Trophoblast cell (in vitro differentiated cells and primary cell): ENCODE results near the gene MRPS34.

Source experiments
- DNase-seq, 2 donors: peaks; one replicate each; pipeline ENCODE4 v3.0.0-alpha.2; 2016
- H2AFZ ChIP-seq: 2 replicates; pipeline ENCODE4 v1.6.1; 2013; ENCODE audit warnings: low read length, moderate library complexity, mild to moderate bottlenecking; ENCODE audit not compliant: insufficient read depth, poor library complexity
- H2AK5ac ChIP-seq: 2 replicates; pipeline ENCODE4 v1.6.1; 2013; ENCODE audit warnings: mild to moderate bottlenecking, low read length
- H2BK120ac ChIP-seq: 2 replicates; pipeline ENCODE4 v1.6.1; 2013; ENCODE audit warnings: low read length, mild to moderate bottlenecking, moderate library complexity; ENCODE audit not compliant: insufficient read depth, poor library complexity
- H2BK12ac ChIP-seq: 2 replicates; pipeline ENCODE4 v1.6.1; 2013; ENCODE audit warnings: mild to moderate bottlenecking, low read length, moderate library complexity
- H2BK5ac ChIP-seq: 2 replicates; pipeline ENCODE4 v1.6.1; 2013; ENCODE audit warnings: low read length, low read depth, moderate library complexity, mild to moderate bottlenecking; ENCODE audit not compliant: poor library complexity
- H3K14ac ChIP-seq: 2 replicates; pipeline ENCODE4 v1.6.1; 2013; ENCODE audit warnings: mild to moderate bottlenecking, low read length
- H3K18ac ChIP-seq: 2 replicates; pipeline ENCODE4 v1.6.1; 2013; ENCODE audit warnings: mild to moderate bottlenecking, low read length
- H3K23ac ChIP-seq: 2 replicates; pipeline ENCODE4 v1.6.1; 2013; ENCODE audit warnings: low read length
- H3K27ac ChIP-seq: 2 replicates; pipeline ENCODE4 v1.5.1; 2013; ENCODE audit warnings: low read depth, mild to moderate bottlenecking, inconsistent platforms, low read length, moderate library complexity
- H3K27me3 ChIP-seq: 2 replicates; pipeline ENCODE4 v1.6.1; 2013; ENCODE audit warnings: inconsistent platforms, mild to moderate bottlenecking, low read length, moderate library complexity; ENCODE audit not compliant: insufficient read depth
- H3K36me3 ChIP-seq, 2 experiments: 1 replicate in 1 of 2; 2 replicates in 1 of 2; pipeline ENCODE4 v1.6.1; 2013; ENCODE audit warnings: low read length in 2 of 2, mild to moderate bottlenecking in 2 of 2, moderate library complexity in 1 of 2; ENCODE audit not compliant: insufficient read depth in 2 of 2, control insufficient read depth in 1 of 2
- H3K4ac ChIP-seq: 2 replicates; pipeline ENCODE4 v1.6.1; 2013; ENCODE audit warnings: low read depth, mild to moderate bottlenecking, low read length, moderate library complexity
- H3K4me1 ChIP-seq, 2 experiments: 1 replicate in 1 of 2; 2 replicates in 1 of 2; pipeline ENCODE4 v1.6.1; 2013; ENCODE audit warnings: low read length in 2 of 2, mild to moderate bottlenecking in 2 of 2, moderate library complexity in 1 of 2; ENCODE audit not compliant: insufficient read depth in 2 of 2, control insufficient read depth in 1 of 2
- H3K4me2 ChIP-seq: 2 replicates; pipeline ENCODE4 v1.6.1; 2013; ENCODE audit warnings: inconsistent platforms, mild to moderate bottlenecking, low read length, moderate library complexity
- H3K4me3 ChIP-seq: 2 replicates; pipeline ENCODE4 v1.5.1; 2013; ENCODE audit warnings: mild to moderate bottlenecking, low read depth, low read length, inconsistent platforms
- H3K79me1 ChIP-seq: one replicate; pipeline ENCODE4 v1.6.1; 2013; ENCODE audit warnings: low read length
- H3K79me2 ChIP-seq: 2 replicates; pipeline ENCODE4 v1.6.1; 2013; ENCODE audit warnings: low read length, mild to moderate bottlenecking; ENCODE audit not compliant: control insufficient read depth, insufficient read depth, poor library complexity
- H3K9ac ChIP-seq: 2 replicates; pipeline ENCODE4 v1.6.1; 2013; ENCODE audit warnings: mild to moderate bottlenecking, low read length
- H3K9me3 ChIP-seq: 2 replicates; pipeline ENCODE4 v1.6.1; 2013; ENCODE audit warnings: low read depth, mild to moderate bottlenecking, control low read depth, inconsistent platforms, low read length; ENCODE audit not compliant: insufficient read depth
- H4K12ac ChIP-seq: 2 replicates; pipeline ENCODE4 v1.6.1; 2013; ENCODE audit warnings: low read depth, mild to moderate bottlenecking, low read length, moderate library complexity
- H4K8ac ChIP-seq: 2 replicates; pipeline ENCODE4 v1.6.1; 2013; ENCODE audit warnings: low read depth, mild to moderate bottlenecking, low read length, moderate library complexity
- H4K91ac ChIP-seq: one replicate; pipeline ENCODE4 v1.6.1; 2013; ENCODE audit warnings: low read depth, mild to moderate bottlenecking, low read length, moderate library complexity
- WGBS: extraction: QIAGEN DNeasy Blood & Tissue Kit; methylation state at CpG from one replicate; pipeline ENCODE4 v1.1.7; 2013; ENCODE audit warnings: missing lambda C conversion rate; ENCODE audit not compliant: insufficient read length, insufficient coverage; ENCODE audit errors: extremely low coverage; 5-methylcytosine and 5-hydroxymethylcytosine counted together

The MRPS34 gene

DNA sequence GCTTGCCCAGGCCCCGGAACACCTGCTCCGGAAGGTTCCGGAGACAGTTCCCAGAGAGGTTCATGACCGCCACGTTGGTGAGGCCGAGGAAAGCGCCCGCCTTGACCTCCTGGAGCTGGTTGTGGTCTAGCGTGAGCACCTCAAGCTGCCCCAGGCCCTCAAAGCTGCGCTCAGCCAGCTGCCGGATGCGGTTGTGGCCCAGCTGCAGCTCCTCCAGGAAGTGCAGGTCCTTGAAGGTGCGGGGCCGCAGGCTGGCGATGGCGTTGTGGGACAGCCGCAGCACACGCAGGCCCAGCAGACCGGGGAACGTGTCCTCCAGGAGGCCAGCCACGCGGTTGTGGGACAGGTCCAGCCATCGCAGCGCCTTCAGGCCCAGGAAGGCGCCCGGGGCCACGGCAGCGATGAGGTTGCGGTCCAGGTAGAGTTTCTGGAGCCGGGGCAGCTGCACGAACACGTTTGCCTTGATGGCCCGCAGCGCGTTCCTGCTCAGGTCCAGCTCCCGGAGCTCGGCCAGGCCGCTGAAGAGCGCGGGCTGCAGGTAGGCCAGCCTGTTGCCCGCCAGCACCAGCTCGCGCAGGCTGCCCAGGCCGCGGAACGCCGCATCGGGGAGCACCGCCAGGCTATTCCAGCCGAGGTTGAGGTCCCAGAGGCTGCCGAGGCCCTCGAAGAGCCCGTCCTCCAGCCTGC is 18.5 kb upstream of the MRPS34 start:
- H3K36me3 ChIP-seq = peaks cover 51 to 56% of the 10 kb centered on the region in 2 experiments
- H2BK5ac ChIP-seq = no peak overlapping the region
- H3K9me3 ChIP-seq = no peaks in the 10 kb centered on the region
- H3K79me2 ChIP-seq = no peaks in the 10 kb centered on the region
- no peaks in the 10 kb centered on the region for H3K27me3 ChIP-seq
- H3K14ac ChIP-seq = no peak overlapping the region
- no peak for DNase-seq
- H3K4me1 ChIP-seq = no peaks in the 10 kb centered on the region
- no peaks in the 10 kb centered on the region for H3K79me1 ChIP-seq
- H3K4me2 ChIP-seq = no peak overlapping the region
- no CpG with 5 or more reads among the region's 53 CpGs for WGBS
- no peak overlapping the region for H3K27ac ChIP-seq
- no peak overlapping the region for H3K4me3 ChIP-seq
- no peak overlapping the region for H4K91ac ChIP-seq
- H3K9ac ChIP-seq = no peak overlapping the region
- no peak overlapping the region for H3K4ac ChIP-seq
- H4K12ac ChIP-seq = no peak overlapping the region
- H4K8ac ChIP-seq = no peak overlapping the region
- H2AFZ ChIP-seq = no peak overlapping the region
- no peak overlapping the region for H2BK12ac ChIP-seq
- no peak overlapping the region for H2BK120ac ChIP-seq
- H3K23ac ChIP-seq = no peak overlapping the region
- H2AK5ac ChIP-seq = no peak overlapping the region
- no peak overlapping the region for H3K18ac ChIP-seq

DNA sequence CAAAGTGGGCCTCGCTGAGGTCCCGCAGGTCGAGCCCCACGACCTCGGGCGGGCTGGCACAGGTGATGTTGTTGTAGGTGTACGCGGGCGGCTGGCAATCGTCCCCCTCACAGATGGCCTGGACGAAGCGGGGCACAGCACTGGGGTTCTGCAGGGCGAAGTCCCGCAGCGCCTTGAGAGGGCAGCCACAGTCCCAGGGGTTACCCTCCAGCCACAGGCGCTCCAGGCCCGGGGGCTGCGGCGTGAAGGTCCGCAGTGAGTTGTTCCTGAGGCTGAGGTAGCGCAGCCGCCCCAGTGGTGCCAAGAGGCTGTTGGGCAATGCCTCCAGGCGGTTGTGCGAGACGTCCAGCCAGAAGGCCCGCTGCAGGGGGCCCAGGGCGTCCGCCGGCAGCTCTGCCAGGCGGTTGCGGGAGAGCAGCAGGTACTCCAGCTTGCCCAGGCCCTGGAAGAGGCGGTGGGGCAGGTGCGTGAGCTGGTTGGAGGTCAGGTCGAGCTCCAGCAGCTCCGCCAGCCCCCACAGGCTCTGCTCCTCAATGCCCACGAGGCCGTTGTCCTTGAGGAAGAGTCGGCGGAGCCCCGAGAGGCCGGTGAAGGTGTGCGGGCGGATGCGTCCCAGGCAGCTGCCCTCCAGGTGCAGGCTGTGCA is 17.8 kb upstream of the MRPS34 start:
- Histone ChIP-seq H3K9me3 (no peaks in the 10 kb centered on the region), H3K18ac (no peak overlapping the region), H3K23ac (no peak overlapping the region), H4K91ac (no peak overlapping the region), H4K8ac (no peak overlapping the region), H2AK5ac (no peak overlapping the region), H4K12ac (no peak overlapping the region), H3K9ac (no peak overlapping the region), H3K4ac (no peak overlapping the region), H2BK120ac (no peak overlapping the region), H3K79me2 (no peaks in the 10 kb centered on the region), H3K4me1 (no peaks in the 10 kb centered on the region), H3K4me3 (no peak overlapping the region), H2BK5ac (no peak overlapping the region), H3K27ac (no peak overlapping the region), H2BK12ac (no peak overlapping the region), H3K27me3 (no peaks in the 10 kb centered on the region), H3K79me1 (no peaks in the 10 kb centered on the region), H3K4me2 (no peak overlapping the region), H3K36me3 (peaks cover 58 to 63% of the 10 kb centered on the region in 2 experiments), H3K14ac (no peak overlapping the region), H2AFZ (no peak overlapping the region)
- no peak for DNase-seq
- WGBS = no CpG with 5 or more reads among the region's 44 CpGs

DNA sequence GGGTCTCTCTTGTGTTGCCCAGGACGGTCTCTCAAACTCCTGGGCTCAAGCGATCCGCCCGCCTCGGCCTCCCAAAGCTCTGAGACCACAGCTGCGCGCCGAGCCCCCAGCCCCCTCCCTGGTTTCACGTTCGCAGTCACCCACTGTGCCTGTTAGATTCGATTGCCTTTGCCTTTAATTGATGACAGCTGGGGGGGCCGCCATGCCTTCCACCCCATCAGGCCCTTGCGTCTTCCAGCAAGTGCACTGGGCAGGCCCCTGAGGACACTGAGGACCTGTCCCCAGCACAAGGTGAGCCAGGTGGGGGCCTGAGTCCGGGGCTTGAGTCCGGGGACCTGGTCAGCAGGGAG is 17.3 kb upstream of the MRPS34 start:
- no peaks in the 10 kb centered on the region for H3K79me1 ChIP-seq

DNA sequence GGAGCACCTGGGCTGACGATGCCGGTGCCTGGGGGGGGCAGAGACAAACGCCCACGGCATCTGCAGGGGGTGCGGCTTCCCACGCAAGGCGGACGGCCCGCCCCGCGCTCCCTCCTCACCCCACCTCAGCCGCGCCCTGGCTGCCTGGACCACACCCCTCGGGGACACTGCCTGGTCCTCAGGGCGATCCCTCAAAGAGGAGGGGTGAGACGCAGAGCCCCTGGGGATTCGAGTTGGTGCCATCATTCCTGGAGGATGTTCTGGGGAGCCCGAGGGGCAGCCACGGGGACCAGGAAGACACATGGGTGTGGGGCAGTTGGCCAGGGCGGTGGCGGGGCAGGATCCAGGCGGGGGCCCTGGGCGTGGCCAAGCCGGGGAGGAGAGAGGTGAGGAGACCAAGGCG is 16.7 kb upstream of the MRPS34 start:
- Histone ChIP-seq H3K4ac (no peak overlapping the region), H2AFZ (no peak overlapping the region), H3K36me3 (peaks cover 63 to 67% of the 10 kb centered on the region in 2 experiments), H4K12ac (no peak overlapping the region), H4K8ac (no peak overlapping the region), H3K4me3 (no peak overlapping the region), H4K91ac (no peak overlapping the region), H3K79me2 (no peaks in the 10 kb centered on the region), H3K23ac (no peak overlapping the region), H3K27me3 (no peaks in the 10 kb centered on the region), H3K9me3 (no peaks in the 10 kb centered on the region), H3K14ac (no peak overlapping the region), H3K4me1 (no peaks in the 10 kb centered on the region), H3K4me2 (no peak overlapping the region), H2BK120ac (no peak overlapping the region), H2AK5ac (no peak overlapping the region), H3K27ac (no peak overlapping the region), H3K18ac (no peak overlapping the region), H2BK12ac (no peak overlapping the region), H3K9ac (no peak overlapping the region), H3K79me1 (no peaks in the 10 kb centered on the region), H2BK5ac (no peak overlapping the region)
- DNase-seq = no peak
- WGBS = no CpG with 5 or more reads among the region's 25 CpGs

More for the DNA sequence above, 17.3 kb upstream of the MRPS34 start:
- Histone ChIP-seq H3K79me2 (no peaks in the 10 kb centered on the region), H3K27ac (no peak overlapping the region), H3K36me3 (peaks cover 60 to 67% of the 10 kb centered on the region in 2 experiments), H3K4me1 (no peaks in the 10 kb centered on the region), H4K91ac (no peak overlapping the region), H2BK12ac (no peak overlapping the region), H2AFZ (no peak overlapping the region), H3K14ac (no peak overlapping the region), H3K9me3 (no peaks in the 10 kb centered on the region), H4K8ac (no peak overlapping the region), H4K12ac (no peak overlapping the region), H3K23ac (no peak overlapping the region), H2AK5ac (no peak overlapping the region), H3K27me3 (no peaks in the 10 kb centered on the region), H3K4me2 (no peak overlapping the region), H3K4ac (no peak overlapping the region), H2BK5ac (no peak overlapping the region), H3K4me3 (no peak overlapping the region), H3K9ac (no peak overlapping the region), H2BK120ac (no peak overlapping the region), H3K18ac (no peak overlapping the region)
- no peak for DNase-seq
- no CpG with 5 or more reads among the region's 15 CpGs for WGBS
